GM18507 (cell line): ENCODE results near the gene TP73.

Experiments
- DNase-seq: peaks from one replicate; pipeline ENCODE4 v3.0.0; 2011; ENCODE audit warnings: low read depth; ENCODE audit not compliant: insufficient read length; ENCODE audit errors: extremely low spot score
- FAIRE-seq: peaks from 2 replicates; lab custom pipeline; 2011; peaks lifted over from hg19 to GRCh38; lab: Jason Lieb, UNC

The TP73 gene

DNA sequence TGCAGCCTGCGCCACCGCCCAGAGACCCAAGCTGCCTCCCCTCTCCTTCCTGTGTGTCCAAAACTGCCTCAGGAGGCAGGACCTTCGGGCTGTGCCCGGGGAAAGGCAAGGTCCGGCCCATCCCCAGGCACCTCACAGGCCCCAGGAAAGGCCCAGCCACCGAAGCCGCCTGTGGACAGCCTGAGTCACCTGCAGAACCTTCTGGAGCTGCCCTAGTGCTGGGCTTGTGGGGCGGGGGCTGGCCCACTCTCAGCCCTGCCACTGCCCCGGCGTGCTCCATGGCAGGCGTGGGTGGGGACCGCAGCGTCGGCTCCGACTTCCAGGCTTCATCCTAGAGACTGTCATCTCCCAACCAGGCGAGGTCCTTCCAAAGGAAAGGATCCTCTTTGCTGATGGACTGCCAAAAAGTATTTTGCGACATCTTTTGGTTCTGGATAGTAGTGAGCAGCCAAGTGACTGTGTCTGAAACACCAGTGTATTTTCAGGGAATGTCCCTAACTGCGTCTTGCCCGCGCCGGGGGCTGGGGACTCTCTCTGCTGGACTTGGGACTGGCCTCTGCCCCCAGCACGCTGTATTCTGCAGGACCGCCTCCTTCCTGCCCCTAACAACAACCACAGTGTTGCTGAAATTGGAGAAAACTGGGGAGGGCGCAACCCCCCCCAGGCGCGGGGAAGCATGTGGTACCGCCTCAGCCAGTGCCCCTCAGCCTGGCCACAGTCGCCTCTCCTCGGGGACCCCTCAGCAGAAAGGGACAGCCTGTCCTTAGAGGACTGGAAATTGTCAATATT lies 81.0 kb downstream of the TP73 start:
- FAIRE-seq = no peak
- no peak for DNase-seq

DNA sequence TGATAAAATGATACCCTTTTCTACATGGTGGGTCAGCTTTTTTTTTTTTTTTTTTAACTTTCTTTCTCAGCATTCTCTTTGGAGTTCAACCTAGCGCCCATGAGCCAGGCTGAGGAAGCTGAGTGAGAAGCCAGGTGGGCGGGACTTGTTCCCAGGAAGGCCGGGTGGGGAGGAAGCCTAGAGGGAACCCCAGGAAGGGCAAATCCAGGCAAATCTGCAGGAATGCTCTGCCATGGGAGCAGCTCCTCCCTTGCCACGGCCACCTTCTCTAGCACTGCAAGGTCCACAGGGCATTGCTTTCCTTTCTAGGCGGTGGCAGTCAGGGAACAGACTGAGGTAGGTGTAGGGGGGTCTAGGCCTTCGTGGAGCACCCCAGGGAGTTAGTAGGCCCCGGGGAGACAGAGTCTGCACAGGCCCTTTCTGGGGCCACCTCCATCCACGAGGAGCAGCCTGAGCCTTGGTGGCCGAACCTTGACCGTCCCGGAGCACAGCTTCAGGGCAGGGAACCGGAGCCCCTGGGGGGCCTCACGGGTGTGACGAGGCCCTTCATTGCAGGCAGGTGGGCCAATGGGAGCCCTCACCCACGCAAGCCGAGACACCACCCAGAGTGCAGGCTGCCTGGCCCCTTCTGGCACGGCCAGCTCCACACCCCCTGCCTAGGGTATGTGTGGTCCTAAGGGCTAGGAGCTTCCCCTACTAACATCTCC lies 81.7 kb downstream of the TP73 start:
- DNase-seq = no peak
- FAIRE-seq = no peak

DNA sequence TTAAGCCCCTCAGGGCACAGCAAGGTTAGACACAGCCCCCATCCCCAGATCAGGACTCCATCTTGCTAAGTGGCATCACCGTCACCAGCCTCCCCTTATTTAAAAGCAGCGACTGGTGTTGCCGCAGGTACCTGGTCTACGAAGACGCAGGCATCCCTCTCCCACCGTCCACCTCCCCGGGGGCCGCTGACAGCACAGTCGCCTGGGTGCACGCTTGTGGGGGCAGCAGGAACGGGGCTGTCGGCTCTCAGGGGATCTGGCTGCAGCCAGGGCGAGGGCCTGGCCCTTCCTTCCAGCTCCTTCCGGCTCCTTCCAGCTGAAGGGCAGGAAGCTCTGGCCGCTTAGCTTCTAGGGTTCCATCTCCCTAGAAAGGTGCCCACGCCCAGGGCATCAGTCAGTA lies 82.3 kb downstream of the TP73 start:
- DNase-seq = no peak
- no peak for FAIRE-seq

DNA sequence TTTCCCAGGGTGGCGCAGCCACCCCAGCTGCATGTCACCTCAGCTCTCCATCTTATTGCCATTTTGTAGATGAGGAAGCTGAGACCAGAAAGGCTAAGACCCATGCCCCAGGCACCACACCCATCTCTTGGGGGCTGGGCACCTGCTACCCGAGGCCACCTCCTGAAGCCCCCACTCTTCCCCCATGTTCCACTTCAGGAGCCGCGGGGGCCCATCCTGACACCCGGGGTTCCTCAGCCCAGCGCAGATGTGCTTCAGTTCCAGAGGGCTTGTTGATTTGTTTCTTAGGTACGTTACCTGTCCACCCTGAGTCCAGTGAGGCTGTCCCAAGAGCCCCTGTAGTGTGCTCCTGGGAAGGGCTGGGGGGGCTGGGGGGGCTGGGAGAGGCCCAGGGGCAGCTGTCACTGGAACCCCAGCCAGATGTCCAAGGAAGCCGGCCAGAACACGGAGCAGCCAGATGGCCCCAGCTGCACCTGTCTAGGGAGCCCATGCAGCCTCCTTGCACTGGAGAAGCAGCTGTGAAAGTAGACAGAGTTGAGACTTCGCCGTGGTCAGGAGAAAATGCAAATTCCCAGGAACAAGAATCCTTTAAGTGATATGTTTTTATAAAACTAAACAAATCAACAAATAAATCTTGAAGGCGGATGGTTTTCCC lies 82.8 kb downstream of the TP73 start:
- no peak for DNase-seq

DNA sequence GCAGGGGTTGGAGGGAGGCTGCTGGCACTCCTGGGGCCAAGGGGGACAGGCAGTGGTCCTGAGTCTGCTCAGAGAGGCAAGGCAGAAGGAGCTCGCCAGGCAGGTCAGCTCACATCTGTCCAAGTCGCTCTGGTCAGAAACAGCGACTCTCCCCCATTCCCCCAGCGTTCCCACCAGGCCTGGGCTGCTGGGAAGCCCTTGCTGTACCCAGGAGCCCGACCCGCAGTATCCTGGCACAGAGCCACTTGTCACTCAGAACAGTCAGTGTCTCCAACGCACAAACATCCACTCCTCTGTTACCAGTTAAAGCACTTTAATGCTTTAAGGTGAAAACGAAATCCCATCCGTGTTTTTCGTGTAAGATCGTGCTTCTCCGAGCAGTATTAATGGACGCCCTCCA lies 83.4 kb downstream of the TP73 start:
- FAIRE-seq = no peak

More for the DNA sequence above, 82.8 kb downstream of the TP73 start:
- FAIRE-seq = no peak

DNA sequence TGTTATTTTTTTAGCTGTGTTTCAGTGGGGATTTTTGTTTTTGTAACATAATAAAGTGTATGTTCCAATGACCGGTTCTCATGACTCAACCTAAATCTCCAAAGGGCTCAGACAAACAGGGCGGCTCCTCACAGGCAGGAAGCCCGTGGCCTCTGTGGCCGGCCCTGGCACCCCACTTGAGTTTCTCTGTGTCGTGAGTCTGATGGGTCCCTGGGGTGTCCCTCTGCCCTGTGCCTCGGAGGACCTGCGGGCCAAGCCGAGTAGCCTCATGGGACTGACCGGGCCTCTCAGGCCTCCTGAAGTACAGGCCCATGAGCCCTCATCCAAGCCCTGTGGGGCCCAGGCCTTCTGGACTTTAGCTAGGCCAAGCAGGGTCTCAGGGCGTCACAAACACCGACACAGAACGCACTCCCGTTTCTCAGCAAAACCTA lies 83.8 kb downstream of the TP73 start:
- FAIRE-seq (no peak), DNase-seq (no peak)

More for the DNA sequence above, 83.4 kb downstream of the TP73 start:
- no peak for DNase-seq

DNA sequence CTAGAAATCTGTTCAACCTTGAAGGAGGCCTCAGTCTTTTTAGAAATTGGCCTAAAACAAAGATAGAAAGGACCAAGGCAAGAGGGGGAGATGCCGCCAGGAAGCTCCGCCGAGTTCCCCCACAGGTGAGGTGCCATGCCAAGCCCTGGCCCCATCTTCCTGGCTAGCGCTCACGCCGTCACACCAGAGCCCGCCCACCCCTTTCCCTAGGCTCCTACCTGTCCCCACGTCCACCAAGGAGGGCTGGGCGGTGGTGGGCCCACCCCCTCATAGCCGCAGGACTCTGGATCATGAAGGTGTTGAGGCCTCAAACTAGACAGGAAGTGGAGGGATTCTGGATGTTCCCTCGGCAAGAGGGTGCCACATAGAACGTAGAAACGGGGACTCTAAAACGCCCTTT lies 84.4 kb downstream of the TP73 start:
- FAIRE-seq (no peak), DNase-seq (no peak)

DNA sequence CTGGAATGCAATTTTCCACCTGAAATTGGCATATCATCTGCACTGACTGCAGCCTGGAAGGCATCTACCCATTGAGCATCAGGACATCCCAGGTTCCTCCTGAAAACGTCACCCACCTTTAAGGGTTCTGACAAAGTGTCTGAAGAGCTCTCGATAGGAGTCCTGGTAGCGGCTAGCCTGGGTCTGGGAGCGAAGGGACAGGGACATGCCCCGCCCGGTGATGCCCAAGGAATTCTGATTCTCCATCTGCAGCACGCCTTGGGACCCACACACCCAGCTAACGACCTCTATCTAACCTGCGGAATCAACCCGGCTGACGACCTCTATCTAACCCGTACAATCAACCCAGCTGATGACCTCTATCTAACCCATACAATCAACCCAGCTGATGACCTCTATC lies 86.6 kb downstream of the TP73 start:
- FAIRE-seq (no peak), DNase-seq (no peak)

DNA sequence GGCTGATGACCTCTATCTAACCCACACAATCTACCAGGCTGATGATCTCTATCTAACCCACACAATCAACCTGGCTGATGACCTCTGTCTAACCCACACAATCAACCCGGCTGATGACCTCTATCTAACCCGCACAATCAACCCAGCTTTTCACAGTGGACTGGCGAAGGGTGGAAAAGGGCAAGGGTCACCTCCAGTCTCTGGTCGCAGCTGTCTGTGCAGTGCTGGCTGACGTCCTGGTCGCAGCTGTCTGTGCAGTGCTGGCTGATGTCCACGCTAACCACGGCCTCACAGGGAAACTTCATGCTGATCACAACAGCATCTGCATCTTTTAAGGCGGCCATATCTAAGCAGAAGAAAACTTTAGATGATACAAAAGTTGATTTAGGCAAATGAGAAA lies 87.7 kb downstream of the TP73 start:
- no peak for DNase-seq
- no peak for FAIRE-seq

DNA sequence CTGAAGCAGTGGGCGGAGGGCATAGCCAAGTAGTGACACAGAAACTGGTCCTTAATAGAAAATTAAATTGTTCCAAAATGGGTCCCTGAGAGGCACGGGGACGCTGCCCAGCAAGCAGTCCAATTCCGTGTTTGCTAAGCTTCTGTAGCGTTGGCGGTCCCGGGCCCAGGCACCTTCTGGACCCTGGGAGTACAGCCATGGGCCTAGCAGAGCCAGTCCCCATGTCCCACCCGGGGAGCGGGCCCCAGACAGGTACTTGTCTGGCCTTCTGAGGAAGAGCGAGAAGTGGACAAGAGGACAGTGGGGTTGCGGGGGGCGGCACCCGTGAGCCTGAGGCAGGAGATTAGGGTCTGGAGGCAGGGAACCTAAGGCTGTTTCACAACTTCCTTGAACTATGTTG lies 88.4 kb downstream of the TP73 start:
- DNase-seq = no peak

DNA sequence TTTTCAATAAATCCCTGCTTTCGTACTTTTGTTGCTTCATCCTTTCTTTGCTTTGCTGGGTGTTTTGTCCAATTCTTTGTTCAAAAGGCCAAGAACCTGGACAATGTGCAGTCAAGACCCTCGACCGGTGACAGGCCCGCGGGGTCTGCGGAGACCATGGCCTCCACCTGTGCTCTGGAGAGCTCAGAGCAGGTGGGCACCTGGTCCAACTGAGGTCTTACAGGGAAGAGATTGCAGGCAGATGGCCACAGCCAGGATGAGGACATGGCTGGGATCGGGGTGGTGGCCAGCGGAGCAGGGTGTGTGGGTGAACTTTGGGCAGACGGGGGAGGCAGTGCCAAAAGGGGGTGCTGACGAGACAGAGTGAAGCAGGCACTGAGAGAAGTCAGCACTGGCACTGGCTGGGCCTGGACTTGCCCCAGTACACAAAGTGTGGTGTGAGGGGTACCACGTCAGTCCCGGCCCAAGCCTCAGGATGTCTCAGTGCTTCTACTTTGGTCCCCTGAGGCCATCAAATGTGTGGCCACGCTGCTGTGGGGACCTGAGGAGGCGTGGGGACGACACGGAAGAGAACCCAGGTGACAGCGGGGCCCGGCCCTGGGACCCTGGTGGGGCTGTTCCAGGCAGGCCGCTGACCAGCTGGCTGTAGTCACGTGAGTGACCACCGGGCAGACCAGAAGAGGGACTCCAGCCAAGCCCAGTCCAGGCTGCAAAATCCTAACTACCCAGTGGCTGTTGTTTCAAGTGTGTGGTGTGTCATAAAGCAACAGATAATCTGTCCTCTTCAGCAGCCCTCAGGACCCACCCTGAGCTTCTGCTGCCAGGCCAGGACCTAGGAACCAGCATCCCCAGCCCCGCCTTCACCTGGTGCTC lies 89.5 kb downstream of the TP73 start:
- DNase-seq = no peak
- FAIRE-seq = no peak

More for the DNA sequence above, 88.4 kb downstream of the TP73 start:
- no peak for FAIRE-seq

DNA sequence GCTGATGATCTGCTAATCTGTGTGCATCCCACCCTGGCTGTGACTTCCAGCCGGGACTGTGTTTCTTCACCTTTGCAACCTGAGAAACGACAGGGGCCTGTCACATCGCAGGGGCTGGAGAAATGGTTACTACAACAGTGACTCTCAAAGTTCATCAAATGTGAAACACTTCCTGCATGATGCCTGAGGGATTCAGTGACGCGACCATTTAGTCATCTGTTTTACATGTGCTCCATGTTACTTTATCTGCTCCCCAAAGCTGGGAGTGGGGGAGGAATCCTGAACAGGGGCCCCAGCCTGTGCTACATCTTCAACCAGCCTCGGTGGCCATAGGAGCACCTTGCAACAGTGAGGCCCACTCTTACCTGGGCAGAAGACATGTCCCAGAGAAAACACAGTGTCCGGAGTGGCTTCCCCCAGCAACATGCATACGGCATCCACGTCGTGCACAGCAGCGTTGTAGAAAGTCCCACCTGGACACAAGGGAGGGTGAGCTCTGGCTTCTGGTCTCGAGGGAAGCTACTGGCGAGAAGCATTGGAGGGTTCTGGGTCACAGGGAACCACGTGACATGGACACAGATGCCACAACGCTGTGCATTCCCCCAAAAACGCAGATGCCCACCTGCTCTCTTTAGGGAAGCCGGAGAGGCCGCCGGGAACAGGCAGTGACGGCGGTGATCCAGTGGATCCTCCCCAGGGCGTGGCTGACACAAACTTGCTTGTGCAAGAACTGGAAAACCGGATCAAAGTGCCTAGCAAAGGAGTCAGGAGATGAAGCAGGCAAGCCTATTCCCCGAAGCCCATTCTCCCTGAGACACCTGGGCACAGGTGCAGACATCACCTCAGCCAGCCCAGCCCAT lies 90.4 kb downstream of the TP73 start:
- FAIRE-seq (no peak), DNase-seq (no peak)

DNA sequence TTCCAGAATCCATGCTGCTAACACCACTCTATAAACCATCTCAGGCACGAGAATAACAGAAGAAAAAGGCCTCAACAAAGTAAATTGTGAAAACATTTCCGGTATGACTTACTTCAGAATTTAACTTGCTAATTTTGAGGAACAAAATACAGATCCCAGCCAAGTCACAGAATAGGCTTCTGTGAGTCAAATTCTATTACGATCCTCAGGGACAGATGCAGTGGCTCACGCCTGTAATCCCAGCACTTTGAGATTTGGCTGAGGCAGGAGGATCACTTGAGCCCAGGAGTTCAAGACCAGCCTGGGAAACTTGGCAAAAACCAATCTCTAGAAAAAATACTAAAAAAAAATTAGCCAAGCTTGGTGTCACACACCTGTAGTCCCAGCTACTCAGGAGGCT lies 91.1 kb downstream of the TP73 start:
- FAIRE-seq (no peak), DNase-seq (no peak)

DNA sequence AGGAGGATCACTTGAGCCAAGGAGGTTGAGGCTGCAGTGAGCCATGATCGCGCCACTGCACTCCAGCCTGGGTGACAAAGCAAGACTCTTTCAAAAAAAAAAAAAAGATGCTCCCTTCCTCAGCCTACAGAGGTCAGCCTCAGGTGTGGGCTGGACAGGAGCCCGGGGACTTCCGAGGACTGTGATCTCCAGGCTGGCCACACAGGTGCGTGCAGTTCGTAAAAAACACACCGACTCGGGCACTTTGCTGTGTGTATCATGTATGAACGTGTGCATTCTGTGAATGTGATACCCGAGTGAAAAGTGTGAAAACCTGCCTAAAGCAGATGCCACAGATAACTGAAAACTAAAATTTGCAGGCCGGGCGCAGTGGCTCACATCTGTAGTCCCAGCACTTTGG lies 91.5 kb downstream of the TP73 start:
- DNase-seq = no peak
- no peak for FAIRE-seq

DNA sequence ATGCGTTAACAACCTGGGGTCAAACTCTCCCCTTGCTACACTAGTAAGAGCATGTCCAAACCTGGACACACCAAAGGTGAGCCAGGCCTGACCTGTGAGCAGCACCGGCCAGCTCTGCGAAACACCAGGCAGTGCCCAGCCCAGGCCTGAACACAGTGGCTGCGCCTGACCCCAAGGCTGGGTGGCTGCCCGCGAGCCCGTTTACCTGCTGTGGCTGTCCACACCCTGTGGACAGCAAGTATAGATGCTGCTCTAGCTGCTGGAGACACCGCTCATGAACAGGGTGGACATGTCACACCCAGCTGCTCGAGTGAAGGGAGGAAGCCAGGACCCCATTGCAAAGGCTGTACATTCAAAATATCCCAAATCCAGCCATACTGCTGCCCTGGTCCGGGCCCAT lies 92.3 kb downstream of the TP73 start:
- DNase-seq = no peak
- FAIRE-seq = no peak

DNA sequence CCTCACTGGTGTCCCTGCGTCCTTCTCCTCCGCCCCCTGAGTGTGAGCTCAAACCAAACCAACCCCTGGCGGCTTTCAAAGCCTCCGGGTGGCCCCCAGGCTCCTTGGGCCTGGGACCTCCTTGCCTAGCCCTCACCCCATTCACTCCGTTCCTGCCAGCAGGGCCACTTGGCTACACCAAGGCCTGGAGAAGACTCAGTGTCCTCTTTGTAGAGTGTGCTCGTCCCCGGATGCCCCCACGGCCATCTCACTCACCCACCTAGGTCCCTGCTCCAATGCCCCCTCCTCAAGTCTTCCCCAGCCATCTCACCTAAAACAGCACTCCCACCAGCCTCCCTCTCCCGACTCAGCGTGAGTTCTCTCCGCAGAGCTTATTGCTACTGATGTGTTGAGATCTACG lies 92.8 kb downstream of the TP73 start:
- no peak for DNase-seq
- no peak for FAIRE-seq

DNA sequence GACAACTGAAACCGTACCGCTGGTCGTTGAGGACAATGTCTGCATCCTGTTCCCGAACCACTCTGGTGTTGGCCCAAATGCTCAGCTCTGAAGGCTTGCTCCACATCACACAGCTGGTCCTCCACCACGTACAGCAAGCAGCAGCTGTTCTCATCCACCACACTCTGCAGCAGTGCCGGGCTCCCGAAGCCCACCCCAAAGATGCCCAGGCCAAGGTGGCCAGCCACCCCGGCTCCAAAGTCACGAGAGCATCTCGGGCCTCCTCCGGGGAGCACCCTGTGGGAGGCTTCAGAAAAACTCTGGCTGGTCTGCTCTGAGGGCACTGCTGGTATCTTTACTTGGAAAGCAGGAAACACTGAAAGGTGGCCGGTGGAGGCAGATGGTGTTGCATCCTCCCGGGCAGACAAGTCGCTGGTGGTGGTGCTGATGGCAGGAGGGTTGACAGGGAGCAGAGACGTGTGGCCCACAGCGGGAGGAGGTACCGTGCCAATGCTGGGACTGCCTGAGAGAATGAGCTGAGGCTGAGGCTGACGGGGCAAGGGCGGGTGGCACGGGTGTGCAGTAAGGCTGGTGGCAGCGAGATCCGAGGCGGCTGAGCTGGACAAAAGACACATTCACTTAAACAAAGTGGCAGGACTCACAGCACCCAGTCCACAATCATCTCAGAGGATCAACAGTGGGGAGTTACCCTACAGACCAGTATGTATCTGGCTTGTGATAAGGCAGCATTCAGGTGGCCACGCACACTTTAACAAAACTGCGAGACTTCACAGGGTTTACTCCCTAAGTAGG lies 93.5 kb downstream of the TP73 start:
- DNase-seq = no peak
- FAIRE-seq = no peak

DNA sequence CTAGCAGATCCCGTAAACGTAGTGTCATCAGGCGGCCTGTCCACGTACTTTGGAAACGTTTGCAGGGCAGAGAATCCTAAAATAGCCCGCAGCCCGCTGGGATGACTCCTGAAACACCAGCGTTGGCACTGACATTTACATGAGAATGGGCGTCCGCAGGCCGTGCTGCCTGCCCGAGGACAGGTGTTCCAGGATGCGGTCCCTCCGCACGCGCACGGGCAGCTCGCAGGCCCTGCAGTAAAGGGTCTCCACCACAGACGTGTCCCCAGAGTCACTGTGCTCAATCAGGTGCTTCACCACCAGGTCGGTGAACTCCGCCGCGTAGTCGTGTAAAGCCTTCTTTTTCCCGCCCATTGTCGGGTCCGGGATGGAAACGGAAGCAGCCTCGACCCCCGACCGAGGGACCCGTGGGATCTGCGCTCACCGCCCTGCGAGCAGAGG lies 94.1 kb downstream of the TP73 start:
- no peak for FAIRE-seq
- no peak for DNase-seq
